OCI-LY1 (cell line): Measurements from ENCODE around the gene AGRN.

ENCODE experiments used
- EZH2 ChIP-seq: fragments of 200-600 bp; sonication (generic), shearing (Covaris generic); IDR thresholded peaks from 2 replicates; pipeline ENCODE4 v1.8.0; 2017; ENCODE audit warnings: borderline replicate concordance, mixed run types, mild to moderate bottlenecking, antibody characterized with exemption, low read length, moderate library complexity, mixed read lengths
- TF ChIP-seq, protein P1 (sequence below): fragments of 200-600 bp; sonication (generic), shearing (Covaris generic); IDR thresholded peaks from 2 replicates; pipeline ENCODE4 v1.5.1; 2017; ENCODE audit warnings: mild to moderate bottlenecking, antibody characterized with exemption, low read length, moderate library complexity, mixed read lengths

DNA sequence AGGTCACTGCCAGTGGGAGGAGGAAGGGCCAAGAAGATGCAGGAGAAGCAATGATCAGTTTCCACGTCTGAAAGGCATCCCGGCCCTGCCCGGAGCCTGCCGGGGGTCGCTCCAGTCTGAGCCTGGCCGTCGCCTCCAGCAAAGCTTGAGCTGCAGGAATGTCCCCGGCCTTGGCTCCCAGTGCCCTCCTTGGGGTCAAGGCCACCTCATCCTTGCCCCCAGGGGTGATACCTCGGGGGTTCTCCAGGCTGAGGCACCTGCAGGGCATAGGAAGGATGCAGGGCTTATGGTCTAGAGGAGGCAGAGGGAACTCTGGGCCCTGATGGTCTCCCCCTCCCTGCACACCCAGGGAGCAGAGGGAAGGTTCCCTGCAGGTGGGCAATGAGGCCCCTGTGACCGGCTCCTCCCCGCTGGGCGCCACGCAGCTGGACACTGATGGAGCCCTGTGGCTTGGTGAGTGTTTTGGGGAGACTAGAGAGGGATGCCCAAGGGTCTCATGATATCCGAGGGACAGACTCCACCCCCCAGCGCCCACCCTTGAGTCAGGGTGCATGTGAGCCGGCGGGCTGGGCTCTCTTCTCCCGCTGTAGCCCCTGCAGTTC lies 34.3 kb downstream of the AGRN start:
- TF ChIP-seq, protein P1, sequence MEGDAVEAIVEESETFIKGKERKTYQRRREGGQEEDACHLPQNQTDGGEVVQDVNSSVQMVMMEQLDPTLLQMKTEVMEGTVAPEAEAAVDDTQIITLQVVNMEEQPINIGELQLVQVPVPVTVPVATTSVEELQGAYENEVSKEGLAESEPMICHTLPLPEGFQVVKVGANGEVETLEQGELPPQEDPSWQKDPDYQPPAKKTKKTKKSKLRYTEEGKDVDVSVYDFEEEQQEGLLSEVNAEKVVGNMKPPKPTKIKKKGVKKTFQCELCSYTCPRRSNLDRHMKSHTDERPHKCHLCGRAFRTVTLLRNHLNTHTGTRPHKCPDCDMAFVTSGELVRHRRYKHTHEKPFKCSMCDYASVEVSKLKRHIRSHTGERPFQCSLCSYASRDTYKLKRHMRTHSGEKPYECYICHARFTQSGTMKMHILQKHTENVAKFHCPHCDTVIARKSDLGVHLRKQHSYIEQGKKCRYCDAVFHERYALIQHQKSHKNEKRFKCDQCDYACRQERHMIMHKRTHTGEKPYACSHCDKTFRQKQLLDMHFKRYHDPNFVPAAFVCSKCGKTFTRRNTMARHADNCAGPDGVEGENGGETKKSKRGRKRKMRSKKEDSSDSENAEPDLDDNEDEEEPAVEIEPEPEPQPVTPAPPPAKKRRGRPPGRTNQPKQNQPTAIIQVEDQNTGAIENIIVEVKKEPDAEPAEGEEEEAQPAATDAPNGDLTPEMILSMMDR: no peak
- TF ChIP-seq EZH2: no peak
